ENCODE measurements around the gene CYB561A3.

Gene CYB561A3

DNA sequence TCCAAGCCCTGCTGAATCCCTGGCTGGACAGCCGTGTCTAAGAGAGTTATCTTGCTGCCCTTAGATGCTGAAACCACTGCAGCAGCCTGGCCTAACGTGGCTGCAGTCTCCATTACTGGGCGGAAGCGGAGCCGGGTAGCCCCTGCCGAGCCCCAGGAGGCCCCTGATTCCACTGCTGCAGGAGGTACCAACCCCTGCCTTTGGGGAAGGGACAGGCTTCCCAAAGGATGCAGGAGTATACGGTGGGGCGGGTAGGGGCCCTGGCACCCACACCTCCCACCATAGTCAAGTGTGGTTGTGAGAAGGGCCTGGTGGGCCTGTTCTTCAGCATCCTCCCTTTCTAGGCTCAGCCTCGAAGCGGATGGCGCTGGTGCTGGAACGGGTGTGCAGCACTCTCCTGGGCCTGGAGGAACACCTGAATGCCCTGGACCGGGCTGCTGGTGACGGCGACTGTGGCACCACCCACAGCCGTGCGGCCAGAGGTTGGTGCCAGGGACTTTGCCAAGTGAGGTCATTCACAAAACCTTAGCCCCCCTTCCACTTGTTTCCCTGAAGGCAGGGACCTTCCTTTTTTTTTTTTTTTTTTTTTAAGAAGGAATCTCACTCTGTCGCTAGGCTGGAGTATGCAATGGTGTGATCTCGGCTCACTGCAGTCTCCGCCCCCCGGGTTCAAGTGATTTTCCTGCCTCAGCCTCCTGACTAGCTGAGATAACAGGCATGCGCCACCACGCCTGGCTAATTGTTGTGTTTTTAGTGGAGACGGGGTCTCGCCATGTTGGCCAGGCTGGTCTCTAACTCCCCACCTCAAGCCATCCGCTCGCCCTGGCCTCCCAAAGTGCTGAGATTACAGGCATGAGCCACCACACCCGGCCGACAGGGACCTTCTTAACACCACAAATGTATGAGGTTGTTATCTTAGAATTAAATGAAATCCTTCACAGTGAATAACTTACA lies 17.6 kb downstream of the CYB561A3 start:
- no peak for DNase-seq

DNA sequence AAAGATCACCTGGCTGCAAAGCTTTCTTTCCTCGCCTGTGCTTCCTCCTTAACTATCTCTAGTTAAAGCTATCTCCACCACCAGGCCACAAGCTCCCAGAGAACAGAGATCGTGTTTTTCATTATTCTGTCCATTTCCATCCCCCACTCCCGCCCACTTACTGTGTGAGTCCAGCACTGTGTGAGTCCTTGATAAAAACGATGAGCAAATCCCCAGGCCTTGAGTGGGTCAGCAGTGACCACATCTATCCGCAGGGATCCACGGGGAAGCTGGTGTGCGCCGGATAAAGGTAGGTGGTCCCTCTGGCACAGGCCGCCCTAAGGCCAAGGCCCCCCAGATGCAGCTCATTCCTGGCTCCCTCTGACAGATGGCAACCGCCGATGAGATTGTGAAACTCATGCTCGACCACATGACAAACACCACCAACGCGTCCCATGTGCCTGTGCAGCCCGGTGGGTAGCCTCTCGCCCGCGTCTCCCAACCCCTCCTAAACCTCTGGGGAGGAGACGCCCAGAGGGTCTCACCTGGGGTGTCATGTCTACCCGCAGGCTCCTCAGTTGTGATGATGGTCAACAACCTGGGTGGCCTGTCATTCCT lies 19.4 kb downstream of the CYB561A3 start:
- DNase-seq: no peak

DNA sequence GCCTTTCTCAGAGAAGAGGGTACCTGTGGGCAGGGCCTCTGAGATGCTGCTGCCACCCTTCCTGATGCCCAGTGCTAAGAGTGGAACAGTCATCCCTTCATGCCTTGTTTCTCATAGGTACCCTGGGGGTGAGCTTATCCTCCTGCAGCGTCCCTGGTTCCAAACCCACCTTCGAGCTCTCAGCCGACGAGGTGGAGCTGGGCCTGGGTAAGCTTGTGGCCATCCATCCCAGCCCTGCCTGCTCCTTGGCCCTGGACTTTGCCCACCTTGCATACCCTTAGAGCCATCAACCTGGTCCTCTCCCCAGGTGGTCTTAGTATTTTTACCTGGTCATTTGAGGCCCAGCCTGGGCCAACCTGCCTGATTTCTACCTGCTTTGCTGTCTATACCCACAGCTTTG lies 20.0 kb downstream of the CYB561A3 start:
- no peak for DNase-seq

DNA sequence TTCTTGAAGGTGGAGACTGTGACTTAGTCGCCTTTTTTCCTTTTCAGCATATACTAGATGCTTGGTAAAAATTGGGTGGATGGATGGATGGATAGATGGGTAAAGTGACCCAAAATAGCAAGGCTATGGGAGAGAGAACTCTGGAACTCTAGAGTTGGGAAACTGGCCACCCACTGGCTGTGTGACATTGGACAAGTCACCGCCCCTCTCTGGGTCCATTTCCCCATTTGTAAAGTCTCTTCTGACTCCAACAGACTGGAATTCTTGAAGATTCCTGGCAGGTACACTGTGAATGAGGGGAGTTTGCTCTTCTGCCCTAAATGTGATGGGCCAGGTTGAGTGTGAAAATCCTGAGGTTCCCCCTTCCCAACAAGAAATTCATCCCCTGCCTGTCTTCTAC lies 20.7 kb downstream of the CYB561A3 start:
- no peak for DNase-seq

DNA sequence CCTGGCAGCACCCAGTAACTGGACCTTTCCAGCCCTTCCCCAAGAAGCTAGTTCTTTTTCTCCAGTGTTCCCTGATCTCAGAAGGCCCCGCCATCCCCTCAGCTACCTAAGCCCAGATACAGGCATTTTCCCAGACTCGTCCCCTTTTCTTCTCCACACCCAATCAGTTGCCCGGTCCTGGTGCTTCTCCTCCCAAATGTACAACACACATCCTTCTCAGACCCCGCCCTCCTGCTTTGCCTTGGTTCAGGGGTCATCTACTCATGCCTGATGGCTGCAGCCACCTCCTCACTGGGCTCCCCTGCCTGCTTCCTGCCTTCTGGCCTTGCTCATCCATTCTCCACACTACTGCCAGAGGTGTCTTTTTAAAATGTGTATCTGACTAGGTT lies 22.2 kb downstream of the CYB561A3 start:
- no peak for DNase-seq

DNA sequence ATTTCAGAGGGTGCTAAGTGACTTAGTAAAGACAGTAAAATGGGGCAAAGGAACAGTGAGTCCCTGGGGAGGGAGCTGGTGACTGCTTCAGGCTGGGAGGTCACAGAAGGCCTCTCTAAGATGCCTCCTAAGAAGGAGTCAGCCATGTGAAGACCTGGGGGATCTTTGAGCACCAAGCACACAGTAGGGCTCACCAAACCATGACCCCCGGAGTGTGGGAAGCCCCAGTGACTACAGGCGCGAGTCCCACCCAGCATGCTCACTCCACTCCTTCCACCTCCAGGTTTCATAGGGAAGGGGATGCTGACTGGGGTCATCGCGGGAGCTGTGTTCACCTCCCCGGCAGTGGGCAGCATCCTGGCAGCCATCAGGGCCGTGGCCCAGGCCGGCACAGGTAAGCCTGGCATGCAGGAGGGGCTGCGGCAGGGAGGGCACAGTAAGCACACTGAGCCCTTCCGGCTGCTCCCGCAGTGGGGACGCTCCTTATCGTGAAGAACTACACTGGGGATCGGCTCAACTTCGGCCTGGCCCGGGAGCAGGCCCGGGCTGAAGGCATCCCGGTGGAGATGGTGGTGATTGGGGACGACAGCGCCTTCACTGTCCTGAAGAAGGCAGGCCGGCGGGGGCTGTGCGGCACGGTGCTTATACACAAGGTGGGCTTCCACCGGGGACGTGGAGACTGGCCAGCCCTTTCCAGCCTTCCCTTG lies 22.7 kb downstream of the CYB561A3 start:
- DNase-seq: no peak

DNA sequence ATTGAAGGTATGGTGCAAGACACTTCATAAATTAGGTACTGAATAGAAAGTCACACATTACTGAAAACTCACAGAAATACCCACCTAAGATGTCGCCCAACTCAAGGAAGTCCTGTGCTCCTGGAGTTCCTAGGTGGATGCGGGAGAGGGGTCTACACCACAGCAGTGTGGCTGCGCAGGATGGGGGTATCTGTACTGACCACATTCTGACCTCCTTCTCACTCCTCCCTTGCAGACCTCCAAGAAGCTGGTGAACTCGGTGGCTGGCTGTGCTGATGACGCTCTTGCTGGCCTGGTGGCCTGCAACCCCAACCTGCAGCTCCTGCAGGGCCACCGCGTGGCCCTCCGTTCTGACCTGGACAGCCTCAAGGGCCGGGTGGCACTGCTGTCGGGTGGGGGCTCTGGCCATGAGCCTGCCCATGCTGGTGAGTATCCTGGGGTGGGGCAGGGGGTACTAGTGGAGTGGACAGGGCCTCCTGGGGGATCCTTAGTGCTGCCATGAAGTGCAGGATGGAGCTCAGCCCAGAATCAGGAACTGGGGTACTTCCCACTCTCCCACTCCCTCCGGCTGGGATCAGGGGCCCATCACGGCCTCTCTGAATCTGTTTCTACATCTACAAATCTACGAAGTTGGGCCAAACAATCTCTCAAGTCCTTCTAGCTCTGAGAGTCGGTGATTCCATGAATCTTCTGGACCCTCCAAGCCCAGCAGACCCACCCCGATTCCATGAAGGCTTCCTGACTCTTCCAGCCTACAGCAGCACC lies 23.8 kb downstream of the CYB561A3 start:
- no peak for DNase-seq

DNA sequence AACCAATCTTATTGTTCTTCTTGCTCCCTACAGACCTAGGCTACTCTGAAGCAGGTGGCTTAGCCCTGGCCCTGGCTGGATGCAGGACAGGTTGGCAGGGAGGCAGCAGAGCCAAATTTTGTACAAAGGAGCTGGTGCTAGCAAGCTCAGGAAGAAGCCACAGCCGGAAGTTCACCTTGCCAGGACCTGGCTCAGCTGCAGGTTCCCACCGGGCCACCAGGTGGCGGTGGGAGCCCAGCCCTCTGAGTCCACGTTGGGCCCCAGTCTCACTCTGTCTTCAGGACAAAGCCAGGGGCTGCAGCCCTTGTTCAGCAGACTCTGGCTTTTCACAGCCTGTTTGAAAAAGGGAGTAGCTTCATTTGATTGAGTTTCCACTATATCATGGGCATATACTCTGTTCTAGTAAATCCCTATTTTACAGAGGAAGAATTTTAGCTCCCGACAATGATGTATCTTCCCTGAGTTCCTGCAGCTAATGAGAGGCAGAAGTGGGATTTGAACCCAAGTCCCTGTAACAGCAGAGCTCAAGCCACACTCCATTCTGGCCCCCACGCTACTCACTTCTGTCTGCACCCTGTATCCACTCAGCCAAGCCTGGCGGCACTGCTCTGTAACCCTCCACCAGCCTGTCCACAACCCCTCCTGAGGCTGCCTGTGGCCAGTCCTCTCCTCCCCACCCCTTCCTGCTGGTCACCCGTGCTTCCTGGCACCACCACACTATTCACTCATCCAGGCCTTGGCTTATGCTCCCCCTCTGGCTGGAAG lies 25.3 kb downstream of the CYB561A3 start:
- DNase-seq: peak; percentile 70

DNA sequence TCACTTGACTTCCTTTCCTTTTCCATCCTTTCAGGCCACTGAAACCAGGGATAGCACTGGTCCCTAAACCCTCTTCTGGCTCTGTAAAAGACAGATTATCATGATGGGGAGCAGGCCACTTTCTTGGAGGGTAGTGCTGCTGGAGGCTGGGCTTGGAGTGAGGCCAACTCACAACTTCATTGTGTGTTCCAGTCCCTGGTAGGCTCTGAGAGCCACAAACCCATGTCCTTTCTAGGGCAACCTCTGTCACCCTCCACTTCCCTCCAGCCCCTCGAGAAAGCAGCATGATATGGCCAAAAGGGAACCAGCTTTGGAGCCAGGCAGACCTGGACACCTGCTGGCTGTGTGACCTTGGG lies 26.3 kb downstream of the CYB561A3 start:
- no peak for DNase-seq

DNA sequence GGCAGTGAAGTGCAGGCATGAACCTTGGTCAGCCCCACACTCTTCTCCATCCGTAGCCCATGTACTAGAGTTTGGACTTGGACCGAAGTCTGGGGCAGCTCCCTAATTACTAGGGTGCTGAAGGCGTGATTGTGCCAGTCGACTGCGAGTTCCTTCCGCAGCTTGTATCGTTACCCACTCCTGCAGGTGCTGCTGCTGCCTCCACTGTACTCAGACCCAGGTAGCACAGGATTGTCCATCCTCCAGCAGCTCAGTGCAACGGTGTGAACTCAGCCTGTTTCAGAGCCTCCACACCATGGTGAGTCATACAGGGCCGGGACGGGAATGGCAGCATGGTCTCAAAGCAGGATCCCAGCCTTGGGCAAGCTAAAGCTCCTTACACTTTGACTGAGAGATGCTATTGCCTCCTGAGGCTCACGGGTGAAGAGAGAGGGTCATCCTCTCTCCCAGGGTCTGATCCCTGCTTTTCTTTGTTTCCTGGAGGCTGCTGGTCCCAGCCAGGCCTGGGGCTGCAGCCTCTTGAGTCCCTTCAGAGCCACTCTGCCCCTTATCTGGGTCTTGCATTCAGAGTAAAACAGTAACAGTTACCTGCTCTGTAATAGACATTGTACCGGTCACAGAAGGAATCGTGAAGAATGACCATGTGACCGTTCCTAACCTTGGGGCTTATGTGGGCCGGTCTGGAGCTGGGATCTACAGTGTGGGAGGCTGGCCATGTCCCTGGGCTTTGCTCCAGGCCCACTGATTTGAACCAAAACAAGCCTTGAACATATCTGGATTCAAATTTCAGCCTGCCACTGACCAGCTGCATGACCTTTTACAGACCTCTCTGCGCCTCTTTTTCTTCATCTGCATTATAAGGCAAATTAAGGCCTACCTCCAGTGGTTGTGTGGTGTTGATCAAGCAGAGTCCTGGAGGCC lies 27.0 kb downstream of the CYB561A3 start:
- no peak for DNase-seq

DNA sequence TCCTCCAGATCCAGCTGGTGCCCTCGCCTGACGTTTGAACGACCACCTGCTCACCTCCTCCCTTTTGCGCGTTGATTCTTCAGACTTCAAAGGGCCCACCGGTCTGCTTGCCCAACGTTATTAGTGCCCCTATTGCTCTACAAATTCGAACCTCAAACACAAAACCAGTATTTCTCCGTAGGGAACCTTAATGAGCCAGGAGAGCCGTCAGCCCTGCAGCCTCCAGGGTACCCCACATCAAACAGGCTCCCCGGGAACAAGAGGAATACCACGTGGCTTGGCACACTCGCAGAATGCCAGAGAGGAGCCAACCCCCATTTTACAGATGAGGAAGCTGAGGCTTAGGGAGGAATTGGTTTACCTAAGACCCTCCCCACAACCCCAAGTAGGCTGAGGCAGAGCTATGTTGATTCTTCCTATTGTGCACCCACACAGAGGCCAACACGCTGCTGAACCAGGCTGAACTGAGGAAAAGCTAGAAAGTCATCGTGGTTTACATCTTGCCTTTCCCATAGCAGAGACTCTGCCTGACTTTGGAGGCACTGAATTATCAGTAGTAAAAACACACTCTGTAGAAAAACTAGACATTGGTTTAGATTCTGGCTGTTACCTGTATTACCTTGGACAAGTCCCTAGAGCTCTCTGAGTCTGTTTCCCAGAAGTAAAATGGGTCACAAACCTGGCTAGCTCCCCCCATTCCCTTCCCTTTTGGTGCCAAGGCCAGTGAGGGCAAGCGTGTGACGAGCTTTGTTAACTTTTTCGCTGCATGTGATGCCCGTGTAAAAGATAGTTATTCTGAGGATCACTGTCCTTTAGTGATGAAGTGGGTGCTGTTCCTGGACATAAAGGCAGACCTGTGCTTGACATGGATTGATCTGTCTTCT lies 27.9 kb downstream of the CYB561A3 start:
- no peak for DNase-seq

DNA sequence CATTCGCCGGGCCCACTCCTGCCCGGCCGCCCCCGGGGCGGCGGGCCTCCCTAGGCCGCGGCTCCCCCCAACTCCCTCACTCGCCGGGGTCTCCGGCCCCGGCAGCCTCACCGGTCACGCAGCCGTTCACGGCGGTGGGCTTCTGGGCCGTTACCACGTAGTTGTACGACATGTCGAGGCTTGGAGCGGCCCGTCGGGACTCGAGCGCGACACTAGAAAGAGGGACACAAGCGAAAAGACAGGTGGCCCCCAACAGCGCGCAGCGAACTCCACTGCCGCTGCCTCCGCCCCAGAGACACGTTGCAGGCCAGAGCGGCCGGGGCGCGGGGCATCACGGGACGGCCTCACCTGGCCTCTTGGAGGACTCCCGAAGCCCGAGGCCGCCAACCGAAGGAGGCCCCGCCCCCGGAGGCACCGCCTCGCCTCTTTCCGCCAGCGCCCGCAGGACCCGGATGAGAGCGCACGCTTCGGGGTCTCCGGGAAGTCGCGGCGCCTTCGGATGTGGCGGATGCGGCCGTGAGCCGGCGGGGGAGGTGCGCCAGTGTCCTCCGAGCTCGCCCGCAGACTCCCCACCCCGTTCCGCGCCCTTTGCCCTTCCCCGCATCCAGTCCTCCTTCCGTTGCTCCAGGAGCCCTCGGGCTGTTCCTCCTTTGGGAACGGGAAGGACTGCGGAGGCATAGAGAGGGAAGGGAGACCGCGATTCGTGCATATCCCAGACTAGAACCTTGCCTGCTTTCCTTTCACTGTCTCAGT lies 28.7 kb downstream of the CYB561A3 start, which contains the start of the genes DDB1 and TKFC:
Gene DDB1 (minus strand): TSS at position 309 of the 753 bp plus-strand sequence. CDS start 137 bp downstream, at position 172.
Gene TKFC (plus strand): TSS at position 432 of the 753 bp plus-strand sequence. CDS start 1,501 bp downstream, outside the sequence.
- peak; percentile 83 for DNase-seq

DNA sequence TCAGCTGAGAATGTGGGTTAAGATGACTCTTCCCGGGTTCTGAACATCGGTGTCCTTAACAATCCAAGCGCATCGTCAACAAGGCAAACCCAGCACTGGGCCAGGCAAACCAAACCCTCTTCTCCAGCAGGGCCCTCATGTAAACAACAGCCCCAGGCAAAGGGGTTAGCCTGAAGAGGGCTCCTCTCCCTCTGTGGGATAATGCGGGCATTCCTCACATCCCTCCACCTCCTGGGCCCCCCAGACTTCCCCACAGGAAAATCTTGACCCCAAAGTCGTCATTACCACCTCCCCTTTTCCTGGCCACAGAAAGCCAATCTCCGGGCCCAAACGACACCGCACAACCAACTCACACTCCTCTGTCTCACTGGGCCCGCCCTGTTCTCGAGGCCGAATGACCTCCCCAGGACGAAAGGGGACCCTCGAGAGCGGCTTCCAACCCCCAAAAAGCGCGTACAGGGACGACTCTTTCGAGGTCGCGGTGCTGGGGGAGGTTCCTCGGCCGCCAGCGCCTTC lies 29.3 kb downstream of the CYB561A3 start:
- DNase-seq: no peak

DNA sequence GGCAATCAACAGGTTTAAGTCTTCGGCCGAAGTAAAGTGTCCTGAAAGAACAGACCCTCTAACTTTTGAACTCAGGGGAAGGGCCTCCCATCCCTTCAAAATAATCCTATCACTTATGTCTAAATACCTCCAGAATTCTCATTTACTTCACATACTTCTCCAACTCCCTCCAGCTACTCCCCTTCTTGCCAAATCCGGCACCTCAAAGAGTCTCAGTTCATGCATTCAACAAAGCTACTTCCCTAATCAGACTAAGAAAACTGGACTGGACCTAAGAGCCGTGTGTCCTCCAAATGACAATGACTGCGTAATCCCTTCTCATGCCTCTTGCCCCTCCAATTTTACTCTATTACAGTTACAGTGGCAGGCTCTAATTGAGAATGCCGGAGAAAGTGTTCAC lies 30.0 kb downstream of the CYB561A3 start:
- DNase-seq: no peak

DNA sequence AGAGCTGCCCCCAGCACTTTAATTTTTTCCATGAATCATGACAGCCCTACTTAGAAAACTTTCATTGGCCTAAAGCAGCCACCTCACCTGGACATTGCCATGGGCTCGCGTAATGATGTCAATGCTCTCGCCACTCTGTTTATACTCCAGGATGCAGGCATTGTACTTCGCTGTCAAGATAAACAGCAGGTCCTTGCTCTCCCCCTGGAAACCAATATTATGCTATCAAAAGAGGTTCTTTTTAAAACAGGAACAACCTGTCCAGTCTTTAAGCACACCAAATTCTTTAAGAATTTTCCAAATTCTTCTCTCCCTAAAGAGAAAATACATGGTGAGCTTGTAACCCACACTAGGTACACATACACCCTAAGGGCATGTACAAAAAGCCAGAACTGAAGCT lies 31.8 kb downstream of the CYB561A3 start:
- no peak for DNase-seq

DNA sequence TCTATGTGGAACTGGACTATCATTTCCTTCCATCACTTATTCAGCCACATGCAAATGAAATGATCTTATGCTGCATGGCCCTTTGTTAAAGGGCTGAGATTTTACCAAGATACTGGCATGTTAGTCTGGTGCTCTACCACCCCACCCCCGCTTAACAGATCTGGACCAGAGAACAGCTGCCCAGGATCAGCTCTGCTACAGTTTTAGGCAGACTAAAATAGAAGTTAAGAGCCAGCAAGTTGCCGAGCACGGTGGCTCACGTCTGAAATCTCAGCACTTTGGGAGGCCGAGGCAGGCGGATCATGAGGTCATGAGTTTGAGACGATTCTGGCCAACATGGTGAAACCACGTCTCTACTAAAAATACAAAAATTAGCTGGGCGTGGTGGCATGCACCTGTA lies 33.3 kb downstream of the CYB561A3 start:
- no peak for DNase-seq

DNA sequence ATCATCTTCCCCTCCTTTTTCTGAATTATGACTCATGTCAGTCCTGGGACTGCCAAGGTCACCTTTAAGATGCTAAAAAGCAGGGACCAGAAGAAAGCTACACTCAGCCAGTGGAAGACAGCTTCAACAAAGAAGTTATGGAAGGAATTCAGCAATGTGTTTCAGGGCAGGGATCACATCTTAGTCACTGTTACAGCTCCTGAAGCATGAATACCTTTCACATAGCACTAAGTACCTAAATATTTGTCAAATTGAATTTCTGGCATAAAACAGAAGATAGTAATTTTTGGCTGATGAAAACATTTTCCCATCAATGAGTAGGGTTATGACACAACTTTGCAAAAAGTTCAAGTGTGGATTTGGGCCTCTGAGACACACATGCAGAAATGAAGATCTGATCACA lies 34.0 kb downstream of the CYB561A3 start:
- DNase-seq: no peak

DNA sequence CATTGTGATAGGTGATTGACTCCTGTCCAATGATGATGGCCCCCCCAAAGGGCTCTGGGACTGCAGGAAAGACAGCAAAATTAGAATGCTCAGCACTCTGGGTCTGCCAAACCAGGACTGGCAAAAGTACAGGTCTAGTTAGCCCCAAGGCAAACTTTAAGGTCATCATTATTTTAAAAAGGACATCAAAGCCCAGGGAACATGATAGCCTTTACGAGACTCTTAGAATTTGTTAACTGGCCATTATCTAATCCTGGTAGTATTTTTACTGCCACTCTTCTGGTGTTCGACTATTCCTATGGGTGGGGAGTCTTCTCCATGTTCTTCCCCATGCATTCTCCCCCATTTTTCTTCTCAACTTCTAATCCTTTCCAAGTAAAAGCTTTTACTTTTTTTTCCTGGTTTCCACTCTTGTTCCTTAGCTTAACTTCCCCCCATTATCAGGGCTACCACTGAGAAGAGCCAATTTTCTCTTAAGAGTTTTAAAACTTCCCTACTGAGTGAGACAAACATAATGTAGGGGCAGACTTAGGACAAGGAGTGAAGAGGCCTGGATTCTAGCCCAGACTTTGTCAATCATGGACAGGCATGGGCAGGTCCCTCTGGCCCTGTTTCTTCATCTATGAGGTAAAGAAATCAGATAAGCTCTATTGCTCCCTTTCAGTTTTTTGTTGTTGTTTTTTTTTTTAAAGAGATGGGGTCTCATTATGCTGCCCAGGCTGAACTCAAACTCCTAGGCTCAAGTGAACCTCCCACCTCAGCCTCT lies 35.9 kb downstream of the CYB561A3 start:
- DNase-seq: no peak

All from DMS79 (cell line).